AG20443 (cell line): Measurements from ENCODE around the gene PCDHGA2.
A peak's percentile ranks its signal among the peaks of the same experiment; 100 is the strongest.
"Not testable (repeated sequence)": the region's sequence is repeated elsewhere in the genome, so short reads cannot be mapped to it uniquely, and the experiment has no call there.

Experiments used
- DNase-seq: peaks from one replicate; pipeline ENCODE4 v3.0.0; 2012; ENCODE audit warnings: low spot score, mixed read lengths

PCDHGA2 gene

DNA sequence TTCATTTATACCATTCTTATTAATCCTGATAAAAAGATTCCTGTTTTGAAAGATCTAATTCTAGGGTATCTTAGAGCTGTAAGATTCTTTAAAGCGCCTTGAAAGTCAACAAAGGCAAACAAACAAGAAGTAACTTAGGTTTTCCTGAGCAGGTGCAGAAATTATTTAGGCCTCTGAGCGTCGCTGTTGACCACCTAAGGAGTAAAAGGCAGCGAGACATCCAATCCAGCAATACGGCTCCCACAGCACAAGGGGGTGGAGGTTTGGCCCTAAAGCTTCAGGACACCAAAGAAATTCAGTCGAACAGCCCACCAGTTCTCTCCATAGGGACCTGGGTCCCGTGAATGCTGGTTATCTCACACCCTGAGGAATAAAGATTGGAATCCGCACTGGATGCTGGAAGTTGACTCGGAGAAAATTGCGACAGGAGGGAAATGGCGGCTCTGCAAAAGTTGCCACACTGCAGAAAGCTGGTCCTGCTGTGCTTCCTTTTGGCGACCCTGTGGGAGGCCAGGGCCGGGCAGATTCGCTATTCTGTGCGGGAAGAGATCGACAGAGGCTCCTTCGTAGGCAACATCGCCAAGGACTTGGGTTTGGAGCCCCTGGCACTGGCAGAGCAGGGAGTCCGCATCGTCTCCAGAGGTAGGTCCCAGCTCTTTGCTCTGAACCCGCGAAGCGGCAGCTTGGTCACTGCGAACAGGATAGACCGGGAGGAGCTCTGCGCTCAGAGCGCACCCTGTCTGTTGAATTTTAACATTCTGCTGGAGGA is at the start of gene PCDHGA2:
PCDHGA2 (plus strand) TSS at position 223 of the 769 bp plus-strand sequence.
- DNase-seq: peak; percentile 55

DNA sequence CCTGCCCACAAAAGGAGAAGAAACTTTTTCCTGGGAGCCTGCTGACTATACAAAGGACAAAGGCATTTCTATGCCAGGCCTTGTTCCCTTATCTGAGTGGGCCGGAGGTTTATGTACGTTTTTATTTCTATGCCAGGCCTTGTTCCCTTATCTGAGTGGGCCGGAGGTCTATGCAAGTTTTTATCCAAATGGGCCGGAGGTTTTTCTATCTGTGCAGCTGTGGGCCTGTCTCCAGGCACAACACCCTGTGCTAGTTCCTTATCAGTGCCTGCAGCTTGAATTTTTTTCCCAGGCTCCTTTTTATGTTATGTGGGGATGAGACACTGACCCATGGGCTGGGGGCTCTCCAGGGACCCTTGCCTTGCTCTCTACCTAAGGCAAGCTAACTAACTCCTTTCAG is 40.2 kb upstream of the PCDHGA2 start:
- DNase-seq: no peak

DNA sequence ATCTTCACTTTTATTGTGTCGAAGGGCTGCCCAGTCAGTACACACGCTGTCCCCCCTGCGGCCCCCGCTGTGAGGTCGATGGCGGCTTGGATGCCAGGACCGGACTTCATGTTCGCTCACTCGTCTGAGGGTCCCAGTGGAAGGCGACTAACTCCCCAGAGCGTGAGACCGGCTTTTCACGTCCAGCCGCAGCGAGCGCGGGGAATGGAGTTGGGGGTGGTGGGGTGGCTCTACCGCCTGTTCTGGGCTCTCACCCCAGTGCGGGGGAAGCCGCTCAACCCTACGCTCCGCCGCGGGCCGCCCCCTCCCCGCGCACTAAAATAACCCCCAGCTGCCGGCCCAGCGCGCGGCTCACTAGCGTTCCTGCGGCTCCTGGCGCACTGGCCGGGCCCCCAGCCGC is 34.8 kb upstream of the PCDHGA2 start, which contains the start of gene SLC25A2:
SLC25A2 (minus strand) TSS at position 294 of the 400 bp plus-strand sequence; CDS start at position 110, 184 bp downstream.
- DNase-seq: no peak

DNA sequence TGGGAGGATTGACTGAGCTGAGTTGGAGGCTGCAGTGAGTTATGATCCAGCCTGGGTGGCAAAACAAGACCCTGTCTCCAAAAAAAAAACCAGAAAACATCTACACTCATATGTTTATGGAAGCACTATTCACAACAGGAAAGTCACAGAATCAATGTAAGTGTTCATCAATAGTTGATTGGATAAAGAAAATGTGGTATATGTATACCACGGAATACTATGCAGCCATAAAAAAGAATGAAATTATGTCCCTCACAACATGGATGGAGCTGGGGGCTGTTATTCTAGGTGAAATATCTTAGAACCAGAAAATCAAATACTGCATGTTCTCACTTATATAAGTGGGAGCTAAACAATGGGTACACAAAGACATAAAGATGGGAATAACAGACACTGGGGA is 31.9 kb upstream of the PCDHGA2 start:
- DNase-seq: no peak

DNA sequence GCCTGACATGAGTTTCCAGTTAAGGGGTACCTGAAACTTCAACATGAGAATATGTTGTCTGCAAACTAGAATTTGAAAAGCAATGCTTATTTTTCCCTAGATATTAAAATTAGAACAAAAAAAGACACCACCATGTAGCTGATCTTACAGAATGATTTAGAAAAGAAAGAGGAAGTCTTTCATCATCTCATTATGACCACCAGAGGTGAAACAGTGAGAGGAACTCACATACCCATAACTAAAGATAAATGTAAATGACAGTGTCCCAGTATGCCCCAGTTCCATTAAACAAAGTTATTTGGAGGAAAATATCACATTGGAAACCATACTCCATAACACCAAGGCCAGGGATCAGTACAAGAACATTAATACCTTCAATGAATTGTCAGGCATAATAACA is 24.8 kb upstream of the PCDHGA2 start:
- DNase-seq: no peak

DNA sequence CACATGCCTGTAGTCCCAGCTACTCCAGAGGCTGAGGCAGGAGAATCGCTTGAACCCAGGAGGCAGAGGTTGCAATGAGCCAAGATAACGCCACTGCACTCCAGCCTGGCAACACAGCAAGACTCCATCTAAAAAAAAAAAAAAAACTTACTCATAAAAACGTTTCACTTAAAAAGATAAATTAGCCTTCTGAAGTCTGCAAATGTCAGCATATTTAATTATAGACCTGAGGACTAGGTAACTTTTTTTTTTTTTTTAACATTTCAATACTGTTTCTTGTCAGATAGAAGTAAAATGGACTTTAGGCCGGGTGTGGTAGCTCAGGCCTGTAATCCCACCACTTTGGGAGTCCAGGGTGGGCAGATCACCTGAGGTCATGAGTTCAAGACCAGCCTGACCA is 21.6 kb upstream of the PCDHGA2 start:
- DNase-seq: not testable (repeated sequence)

DNA sequence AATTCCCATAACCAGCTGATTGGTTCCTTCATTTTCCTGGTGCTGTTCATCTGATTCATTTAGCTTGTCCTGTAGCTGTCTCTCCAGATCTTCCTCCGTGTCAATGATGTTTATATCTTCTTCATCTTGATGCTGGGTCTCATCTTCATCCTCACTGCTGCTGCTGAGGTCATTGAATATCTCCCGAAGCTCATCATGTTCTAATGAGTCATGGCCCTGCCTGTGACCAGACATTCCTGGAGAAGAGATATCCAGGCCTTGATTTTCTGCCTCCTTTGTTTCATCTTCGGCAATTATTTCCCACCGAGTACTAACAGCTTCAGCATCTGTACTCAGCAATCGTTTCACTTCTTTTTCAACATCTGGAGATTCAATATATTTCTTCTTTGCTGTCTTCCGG is 19.4 kb upstream of the PCDHGA2 start:
- no peak for DNase-seq

DNA sequence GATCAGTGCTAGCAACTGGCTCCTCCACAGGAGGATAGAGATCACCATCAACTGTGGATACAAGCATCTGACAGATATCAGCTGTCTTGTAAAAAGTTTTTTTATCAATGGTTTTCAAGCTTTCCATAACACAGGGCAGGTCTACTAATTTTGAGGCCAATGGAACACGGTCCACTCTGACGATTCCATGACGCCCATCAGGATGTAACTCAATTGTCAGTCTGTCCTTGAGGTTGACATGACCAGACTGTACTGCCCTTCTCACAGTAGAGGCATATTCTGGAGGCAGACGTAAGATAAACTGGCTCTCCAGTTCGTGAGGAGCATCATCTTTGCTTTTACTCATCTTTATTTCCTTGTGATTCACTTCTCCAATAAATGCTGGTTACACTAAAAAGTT is 18.9 kb upstream of the PCDHGA2 start:
- DNase-seq: no peak

DNA sequence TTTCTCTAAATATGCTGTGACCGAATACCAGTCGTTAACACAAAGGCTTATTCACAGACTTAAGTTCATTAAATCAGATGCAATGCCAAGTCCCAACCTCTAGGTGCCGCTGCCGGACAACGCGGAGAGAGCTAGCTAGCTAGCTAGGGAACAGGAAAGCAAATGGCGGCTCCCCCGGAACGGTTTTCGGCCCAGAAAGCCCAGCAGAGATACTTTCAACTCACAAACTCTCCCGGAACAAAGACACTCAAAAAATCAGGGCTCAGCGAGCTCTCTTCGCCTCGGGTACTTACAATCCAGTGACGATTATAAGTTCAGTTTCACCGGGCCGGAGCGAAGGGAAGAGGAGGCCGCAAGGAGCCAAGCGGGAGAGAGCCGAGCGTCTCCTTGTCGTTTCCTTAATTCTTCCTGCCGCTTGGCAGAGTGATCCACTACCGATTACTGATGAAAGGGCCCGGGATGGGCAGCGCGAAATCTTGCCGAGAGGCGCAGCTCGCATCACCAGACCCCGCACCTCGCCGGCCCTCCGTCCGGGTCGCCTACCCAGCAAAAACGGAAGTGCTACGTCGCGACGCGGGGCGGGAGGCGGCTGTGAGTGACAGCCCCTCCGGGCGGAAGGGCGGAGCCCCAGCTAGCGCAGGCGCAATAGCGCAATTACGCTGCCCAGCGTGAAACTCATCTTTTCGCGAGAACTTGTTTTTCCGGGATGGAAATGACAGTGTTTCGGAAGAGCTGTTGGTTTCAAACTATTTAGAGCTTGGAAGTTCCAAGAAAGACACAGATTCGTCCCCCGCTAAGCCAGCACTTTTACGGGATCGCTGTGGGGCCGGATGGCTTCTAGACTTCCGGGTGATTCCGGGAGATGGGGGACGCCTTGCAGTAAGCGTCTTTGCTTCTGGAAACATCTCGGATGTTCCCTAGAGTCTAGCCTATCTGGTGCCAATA is 18.1 kb upstream of the PCDHGA2 start, which contains the start of gene TAF7:
TAF7 (minus strand) TSS at position 560 of the 945 bp plus-strand sequence. CDS start 740 bp downstream, outside the sequence.
- DNase-seq: peak; percentile 98

DNA sequence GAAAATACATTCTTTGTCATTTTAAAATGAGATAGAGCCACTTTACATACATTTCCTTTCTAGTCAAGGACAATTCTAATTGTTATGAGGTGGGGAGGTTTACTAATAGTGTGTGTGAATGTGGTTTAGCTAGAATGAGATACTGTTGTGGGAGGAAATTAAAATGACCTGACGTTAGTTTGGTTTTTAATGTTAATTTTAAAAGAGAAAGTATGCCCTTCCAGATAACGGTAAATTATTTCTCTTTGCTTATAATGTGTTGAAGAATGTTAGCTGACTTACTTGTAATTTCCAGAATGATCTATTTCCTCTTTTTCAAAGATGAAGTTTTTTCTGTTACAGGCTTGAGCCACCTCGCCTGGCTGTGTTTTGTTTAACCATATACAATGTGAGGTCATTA is 16.3 kb upstream of the PCDHGA2 start:
- DNase-seq: no peak

DNA sequence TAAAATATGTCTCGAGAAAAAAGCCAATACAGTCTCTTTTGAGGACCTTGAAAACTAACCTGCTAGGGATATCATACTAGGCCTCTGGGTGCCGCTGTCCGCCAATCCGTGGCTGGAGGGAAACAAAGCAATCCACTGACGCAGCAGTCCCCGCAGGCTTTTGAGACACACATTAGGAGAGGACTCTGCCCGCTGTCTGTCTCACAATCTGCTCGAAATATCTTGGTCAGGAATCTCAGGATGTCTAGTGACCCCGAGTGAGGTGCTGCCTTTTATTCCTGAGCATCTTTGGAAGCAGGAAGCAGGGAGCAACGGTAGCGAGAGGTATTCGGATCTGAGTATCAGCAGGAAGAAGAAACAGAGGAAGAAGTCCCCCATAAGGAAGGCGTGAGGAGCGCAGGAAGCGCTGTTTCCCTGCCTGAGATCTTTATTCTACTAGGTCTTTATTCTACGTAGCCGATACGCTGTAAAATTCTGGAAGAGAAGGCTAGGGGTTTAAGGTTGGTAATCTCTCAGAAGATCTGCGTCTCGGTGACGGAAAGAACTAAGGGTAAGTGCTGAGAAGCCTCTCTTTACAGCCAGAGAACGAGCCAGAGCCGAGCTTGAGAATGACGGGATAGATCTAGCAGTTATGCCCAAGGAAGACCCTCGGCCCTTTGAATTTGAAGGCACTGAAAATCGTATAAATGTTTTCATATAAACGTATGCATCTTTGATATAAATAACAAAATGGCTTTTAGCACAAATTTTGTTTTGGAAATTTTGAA is 12.3 kb upstream of the PCDHGA2 start:
- DNase-seq: peak; percentile 88

DNA sequence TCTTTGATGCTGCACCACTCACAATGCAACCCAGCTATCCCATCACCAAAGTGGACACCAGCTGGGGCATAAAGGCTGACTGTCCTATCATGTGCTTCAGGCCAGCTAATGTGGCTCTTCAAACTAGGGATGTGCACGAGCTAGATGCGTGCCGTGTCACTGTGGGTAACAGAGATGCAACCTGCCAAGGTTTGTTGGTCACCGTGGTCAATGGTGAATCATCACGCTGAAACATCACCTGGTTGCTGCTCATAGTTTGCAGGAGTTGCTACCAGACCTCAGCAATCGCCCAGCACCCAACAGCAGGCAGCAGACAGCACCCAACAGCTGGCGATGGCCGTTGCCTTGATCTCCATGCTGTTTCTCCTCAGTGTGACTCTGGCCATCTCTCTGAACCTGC is 10.3 kb upstream of the PCDHGA2 start:
- DNase-seq: no peak

DNA sequence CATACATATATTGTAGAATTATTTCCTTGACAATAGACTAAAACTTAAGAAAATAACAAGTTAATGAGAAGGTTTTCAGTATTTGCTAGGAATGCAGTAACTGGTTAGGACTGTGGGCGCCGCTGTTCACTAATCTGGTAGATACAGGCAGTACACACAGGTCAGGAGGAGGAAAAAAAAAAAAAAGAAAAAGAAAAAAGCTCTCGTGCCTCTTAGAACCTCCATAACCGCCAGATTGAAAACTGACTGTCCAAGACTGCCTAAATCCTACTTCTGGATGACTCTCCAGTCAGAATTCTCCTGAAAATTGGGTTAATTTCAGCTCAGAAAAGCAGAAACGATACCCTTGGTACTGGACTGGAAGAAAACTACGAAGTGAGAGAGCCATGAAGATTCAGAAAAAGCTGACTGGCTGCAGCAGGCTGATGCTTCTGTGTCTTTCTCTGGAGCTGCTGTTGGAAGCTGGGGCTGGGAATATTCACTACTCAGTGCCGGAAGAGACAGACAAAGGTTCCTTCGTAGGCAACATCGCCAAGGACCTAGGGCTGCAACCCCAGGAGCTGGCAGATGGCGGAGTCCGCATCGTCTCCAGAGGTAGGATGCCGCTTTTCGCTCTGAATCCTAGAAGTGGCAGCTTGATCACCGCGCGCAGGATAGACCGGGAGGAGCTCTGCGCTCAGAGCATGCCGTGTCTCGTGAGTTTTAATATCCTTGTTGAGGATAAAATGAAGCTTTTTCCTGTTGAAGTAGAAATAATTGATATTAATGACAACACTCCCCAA is 8.1 kb upstream of the PCDHGA2 start, which contains the start of gene PCDHGA1:
PCDHGA1 (plus strand) TSS at position 216 of the 782 bp plus-strand sequence.
- peak; percentile 61 for DNase-seq

DNA sequence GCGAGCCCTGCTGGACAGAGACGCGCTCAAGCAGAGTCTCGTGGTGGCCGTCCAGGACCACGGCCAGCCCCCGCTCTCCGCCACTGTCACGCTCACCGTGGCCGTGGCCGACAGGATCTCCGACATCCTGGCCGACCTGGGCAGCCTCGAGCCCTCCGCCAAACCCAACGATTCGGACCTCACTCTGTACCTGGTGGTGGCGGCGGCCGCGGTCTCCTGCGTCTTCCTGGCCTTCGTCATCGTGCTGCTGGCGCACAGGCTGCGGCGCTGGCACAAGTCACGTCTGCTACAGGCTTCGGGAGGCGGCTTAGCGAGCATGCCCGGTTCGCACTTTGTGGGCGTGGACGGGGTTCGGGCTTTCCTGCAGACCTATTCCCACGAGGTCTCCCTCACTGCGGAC is 6.0 kb upstream of the PCDHGA2 start:
- not testable (repeated sequence) for DNase-seq

DNA sequence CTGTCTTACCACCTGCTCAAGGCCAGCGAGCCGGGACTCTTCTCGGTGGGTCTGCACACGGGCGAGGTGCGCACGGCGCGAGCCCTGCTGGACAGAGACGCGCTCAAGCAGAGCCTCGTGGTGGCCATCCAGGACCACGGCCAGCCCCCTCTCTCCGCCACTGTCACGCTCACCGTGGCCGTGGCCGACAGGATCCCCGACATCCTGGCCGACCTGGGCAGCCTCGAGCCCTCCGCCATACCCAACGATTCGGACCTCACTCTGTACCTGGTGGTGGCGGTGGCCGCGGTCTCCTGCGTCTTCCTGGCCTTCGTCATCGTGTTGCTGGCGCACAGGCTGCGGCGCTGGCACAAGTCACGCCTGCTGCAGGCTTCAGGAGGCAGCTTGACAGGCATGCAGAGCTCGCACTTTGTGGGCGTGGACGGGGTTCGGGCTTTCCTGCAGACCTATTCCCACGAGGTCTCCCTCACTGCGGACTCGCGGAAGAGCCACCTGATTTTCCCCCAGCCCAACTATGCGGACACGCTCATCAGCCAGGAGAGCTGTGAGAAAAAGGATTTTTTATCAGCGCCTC is 2.3 kb downstream of the PCDHGA2 start:
- not testable (repeated sequence) for DNase-seq

DNA sequence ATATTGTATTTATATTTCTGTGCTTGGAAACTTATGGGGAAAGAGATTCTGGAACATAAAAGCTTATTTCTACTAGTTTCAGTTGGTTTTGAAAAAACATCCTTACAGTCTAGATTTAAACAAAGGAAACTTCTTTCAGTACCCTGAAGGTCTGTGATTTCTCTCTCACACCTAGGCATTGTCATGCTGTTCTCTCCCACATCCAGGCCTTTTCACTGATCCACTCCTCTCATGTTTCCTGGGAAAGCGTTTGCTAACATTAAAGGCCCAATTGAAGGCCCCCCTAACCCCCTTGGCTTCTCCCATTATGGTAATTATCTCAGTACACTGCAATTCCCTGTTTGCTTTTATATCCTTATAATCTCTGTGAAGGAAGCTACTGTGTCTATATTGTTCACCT is 4.2 kb downstream of the PCDHGA2 start:
- DNase-seq: no peak

DNA sequence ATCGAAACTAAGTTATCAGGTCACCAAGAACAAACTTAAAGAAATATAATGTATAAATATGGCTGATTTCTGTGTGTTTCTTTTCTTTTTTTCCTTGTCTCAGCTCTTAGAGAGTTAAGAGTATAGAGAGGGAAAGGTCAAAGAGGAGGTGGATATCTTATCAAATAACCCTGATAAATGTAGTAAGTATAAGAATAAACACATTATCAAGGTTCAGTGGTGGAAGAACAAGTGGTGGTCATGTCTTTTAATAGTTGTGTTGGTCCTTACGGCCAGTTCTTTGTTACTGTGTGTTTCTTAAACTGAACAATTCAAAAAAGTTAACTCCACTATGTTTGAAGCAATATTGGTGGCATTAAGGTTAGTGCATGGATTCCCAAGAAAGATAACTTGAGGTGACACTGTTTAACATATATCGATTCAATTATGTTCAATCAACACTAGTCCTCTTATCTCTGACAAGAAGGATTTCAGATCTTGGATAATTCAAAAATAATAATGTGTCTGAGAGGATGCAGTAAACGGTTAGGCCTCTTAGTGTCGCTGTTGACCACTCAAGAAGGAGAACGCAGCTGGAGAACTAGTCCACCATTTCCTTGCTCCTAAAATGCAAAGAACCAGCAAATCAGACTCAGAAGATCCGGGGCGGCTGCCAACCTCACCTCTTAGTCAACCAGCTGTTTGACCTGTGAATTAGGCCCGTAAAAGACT is 4.8 kb downstream of the PCDHGA2 start, which contains the start of gene PCDHGA3:
PCDHGA3 (plus strand) TSS at position 588 of the 711 bp plus-strand sequence. CDS start 205 bp downstream, outside the sequence.
- no peak for DNase-seq

DNA sequence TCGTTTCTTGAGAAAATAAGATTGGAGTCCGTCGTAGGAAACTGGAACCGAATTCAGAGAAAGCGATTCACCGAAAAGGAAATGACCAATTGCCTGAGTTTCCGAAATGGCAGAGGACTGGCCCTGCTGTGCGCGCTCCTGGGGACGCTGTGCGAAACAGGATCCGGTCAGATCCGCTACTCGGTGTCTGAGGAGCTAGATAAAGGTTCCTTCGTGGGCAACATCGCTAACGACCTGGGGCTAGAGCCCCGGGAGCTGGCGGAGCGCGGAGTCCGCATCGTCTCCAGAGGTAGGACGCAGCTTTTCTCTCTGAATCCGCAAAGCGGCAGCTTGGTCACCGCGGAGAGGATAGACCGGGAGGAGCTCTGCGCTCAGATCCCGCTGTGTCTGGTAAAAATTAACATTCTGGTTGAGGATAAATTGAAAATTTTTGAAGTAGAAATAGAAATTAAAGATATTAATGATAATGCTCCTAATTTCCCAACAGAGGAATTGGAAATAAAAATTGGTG is 5.4 kb downstream of the PCDHGA2 start:
- no peak for DNase-seq

DNA sequence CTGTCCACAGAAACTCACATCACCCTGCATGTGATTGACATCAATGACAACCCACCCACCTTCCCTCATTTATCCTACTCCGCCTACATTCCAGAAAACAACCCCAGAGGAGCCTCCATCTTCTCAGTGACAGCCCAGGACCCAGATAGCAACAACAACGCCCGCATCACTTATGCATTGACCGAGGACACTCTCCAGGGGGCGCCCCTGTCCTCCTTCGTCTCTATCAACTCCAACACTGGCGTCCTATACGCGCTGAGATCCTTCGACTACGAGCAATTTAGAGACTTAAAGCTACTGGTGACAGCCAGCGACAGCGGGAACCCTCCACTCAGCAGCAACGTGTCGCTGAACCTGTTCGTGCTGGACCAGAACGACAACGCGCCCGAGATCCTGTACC is 6.8 kb downstream of the PCDHGA2 start:
- DNase-seq: no peak

DNA sequence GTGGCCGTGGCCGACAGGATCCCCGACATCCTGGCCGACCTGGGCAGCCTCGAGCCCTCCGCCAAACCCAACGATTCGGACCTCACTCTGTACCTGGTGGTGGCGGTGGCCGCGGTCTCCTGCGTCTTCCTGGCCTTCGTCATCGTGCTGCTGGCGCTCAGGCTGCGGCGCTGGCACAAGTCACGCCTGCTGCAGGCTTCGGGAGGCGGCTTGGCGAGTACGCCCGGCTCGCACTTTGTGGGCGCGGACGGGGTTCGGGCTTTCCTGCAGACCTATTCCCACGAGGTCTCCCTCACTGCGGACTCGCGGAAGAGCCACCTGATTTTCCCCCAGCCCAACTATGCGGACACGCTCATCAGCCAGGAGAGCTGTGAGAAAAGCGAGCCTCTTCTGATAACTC is 7.5 kb downstream of the PCDHGA2 start:
- not testable (repeated sequence) for DNase-seq
